ENCODE measurements around the gene KDM7A.

- no peak for TF ChIP-seq FOXK2 (IDR thresholded peaks at IDR 0.05)
- no peak for TF ChIP-seq ZNF384 (IDR thresholded peaks at IDR 0.05)
- no peak for TF ChIP-seq ELF4 (IDR thresholded peaks at IDR 0.05)
- no peak for TF ChIP-seq CTBP1 (IDR thresholded peaks at IDR 0.05; ENCODE audit: borderline replicate concordance)
- TF ChIP-seq SUZ12 (IDR thresholded peaks at IDR 0.05), result no peak
- no peak for TF ChIP-seq PKNOX1 (IDR thresholded peaks at IDR 0.05)
- TF ChIP-seq SP1 (IDR thresholded peaks at IDR 0.05), result no peak
- no peak for TF ChIP-seq L3MBTL2 (conservative IDR thresholded peaks at IDR 0.05)
These were observed 80.3 kb downstream of the KDM7A start for GRCh38 chr7:140096459-140096858.
